NOMO-1 treated with DMSO at 0.1 percent for 48 hours (cell line): ENCODE data around the gene BLOC1S6.
"Not testable (repeated sequence)": the region's sequence is repeated elsewhere in the genome, so short reads cannot be mapped to it uniquely, and the experiment has no call there.

Experiments used
- DNase-seq: peaks from one replicate; lab custom pipeline; 2025; ENCODE audit not compliant: unreplicated experiment; lab: John Stamatoyannopoulos, UW

BLOC1S6 gene

DNA sequence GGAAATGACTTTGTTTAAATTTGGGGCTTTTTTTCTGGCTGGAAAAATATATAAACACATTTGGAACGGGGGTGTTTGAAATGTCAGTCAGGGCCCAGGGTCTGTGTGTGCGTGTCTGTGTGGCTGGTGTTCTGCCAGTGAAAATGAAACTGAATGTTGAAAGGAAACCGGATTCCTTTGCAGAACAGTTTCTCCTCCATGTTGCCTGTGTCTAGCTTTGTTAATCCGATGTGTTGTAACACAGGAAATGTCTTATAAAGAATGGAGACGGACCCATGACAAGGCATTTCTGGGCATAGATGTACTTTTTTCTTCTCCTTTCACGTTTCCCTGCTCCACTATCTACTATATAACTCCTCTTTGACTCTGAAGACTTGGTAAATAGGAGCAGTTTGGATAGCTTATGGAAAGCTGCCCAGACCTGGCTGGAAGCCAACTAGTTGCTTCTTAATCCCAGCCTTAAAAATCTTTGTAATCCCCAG lies 50.4 kb downstream of the BLOC1S6 start:
- peak; percentile 98 for DNase-seq

DNA sequence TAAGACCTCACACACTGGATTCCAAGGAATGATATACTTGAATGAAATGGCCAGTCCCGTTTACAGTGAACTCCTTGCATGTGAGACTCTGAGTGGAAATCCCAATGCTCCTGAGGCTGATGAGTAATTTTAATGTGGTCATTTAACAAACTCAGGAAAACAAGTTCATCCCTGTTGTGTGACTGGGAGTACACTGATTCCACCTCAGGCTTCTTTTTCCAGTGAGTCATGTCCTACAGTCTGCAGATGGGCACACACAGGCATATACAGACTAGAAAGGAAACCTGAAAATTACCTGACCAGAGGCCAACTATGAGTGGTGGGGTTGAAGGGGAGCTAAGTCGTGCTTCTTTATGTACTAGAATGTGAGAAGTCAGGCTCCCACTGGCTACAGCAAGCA lies 53.4 kb downstream of the BLOC1S6 start:
- no peak for DNase-seq

DNA sequence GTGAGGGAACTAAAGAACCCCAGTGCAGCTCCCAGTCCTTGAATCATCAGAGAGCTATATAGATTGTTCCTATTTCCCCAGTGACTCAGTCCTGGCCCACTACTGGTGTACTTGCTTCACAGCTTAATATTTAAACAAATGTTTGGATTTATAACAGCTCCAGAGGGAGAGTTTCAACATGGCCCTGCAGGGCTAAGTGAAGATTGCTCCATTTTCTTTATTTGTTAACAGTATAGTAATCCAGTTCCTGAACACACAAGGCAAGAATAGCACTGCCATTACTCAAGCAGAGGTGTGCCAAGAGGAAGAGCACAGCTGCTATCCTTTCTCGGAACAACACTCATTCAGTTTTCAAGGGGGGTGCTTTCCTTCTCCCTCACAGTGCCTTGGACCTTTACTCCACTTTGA lies 54.2 kb downstream of the BLOC1S6 start:
- peak; percentile 84 for DNase-seq

DNA sequence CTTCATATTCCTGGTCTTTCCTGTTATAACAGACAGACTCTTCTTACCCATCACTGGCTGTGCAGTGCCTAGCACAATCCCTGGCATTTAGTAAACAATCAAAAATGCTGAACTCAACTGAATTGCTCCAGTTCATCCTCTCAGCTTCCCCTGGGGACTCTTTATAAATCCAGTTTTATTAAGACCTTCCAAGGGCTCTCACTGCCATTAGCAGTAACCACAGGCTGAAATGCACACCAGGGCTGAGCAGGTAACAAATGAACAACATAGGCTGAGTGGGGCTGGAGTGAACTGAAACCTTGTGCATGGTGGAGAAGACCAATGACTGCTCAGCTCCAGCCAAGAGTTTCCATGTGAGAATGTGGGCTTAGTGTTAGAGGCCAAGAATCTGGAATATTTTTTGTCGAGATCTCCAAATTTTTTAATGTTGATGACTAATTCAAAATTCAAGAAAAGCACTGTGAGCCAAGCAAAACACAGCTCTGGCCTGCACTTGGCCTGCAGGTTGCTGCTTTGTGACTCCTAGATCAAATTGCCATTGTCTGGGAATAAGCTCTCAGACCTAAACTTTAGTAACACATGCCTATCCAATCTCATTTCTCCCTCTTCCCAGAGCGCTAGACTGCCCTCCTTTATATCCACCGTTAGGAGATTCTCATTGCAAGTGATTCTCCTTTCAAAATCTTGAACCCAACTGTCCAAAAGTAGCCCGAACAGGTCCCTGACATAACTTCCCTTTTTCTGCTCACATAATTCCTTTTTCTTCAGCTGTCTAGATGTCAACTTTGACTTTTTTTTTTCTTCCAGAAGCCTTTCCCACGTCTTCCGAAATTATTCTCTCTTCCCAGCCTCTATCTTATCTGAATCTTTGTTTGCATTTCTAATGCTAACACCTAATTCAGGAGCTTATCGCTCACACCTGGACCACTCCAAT lies 55.1 kb downstream of the BLOC1S6 start:
- DNase-seq, result peak; percentile 4

DNA sequence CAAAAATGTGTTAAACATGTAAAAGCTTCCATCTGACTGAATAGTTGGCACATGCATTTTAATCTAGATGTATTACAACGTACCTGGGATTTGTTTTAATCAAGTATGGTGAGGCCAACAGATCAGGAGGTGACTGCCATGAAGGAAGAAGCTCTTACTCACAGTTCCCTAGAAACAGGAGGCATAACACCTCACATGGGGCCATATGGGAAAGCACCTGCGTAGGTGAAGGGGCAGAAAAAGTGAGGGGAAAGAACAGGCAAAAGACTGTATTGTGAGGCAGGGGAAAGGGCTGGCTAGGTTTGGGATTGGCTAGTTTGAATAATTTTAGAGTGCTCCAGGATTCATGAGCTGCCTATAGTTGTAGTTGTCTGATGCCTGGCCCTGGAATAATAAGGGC lies 57.3 kb downstream of the BLOC1S6 start:
- no peak for DNase-seq

DNA sequence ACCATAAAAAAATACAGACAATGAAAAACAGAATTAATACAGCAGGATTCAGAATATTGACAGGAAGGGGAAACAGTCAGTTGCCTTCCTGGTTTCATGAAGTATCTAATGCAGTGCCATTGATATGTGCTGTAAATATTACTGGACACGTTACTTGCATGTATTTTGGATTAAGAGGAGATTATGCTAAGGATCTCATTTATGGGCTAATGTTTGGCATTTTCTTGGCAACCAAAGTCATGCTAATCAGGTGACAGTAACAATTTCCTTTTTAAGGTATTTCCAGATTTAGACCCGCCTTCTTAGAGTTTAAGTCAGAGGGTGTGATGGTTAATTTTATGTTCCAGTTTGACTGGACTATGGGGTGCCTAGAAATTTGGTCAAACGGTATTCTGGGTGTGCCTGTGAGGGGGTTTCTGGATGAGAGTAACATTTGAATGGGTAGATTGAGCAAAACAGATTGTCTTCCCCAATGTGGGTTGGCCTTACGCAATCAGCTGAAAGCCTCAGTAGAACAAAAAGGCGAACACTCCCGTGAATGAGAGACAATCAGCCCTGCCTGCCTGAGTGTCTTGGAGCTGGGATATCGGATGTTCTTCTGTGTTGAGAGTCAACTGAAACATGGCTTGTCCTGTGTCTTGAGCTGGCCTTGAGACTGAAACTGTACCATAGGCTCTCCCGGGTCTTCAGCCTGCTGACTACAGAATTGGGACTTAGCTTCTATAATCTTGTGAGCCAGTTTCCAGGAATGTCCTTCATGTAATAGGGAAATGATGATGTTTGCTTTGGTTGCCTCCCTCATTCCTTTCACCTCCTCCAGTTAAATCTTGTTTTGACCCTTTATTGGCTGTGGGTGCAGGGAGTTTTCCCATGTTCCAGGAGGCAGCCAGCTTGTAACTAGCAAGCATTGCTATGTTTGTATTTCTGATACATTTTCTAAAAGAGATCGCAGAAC lies 58.1 kb downstream of the BLOC1S6 start:
- DNase-seq, result peak; percentile 51

DNA sequence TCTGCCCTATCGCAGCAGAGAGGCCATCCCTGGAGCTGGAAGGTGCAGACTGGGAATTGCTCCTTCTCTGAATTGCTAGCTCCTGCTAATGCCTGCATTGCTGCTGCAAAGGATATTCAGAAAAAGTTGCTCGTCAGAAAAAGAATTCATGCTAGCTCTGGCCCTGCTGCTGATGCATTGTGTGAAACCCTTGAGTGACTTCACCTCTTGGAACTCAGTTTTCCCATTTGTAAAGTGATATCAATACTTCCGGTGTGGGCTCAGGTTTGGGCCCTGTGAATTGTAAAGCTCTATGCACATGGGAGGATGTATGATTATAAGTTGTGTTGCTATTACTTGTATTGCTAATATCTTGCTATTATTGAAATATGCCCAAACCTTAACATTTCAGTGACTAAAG lies 59.0 kb downstream of the BLOC1S6 start:
- no peak for DNase-seq

DNA sequence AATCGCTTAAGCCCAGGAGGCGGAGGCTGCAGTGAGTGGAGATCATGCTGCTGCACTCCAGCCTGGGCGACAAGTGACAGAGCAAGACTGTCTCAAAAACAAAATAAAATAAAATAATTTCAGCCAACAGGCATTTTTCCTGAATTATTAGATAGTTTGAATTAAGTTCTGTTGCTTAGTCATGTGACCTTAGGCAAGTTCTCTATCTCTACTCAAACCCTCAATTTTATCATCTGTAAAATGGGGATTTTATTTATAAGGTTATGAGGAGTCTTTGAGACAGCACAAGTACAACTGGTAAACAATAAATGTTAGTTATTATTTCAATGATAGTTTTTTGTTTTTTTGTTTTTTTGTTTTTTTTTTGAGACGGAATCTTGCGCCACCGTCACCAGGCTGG lies 60.6 kb downstream of the BLOC1S6 start:
- no peak for DNase-seq

DNA sequence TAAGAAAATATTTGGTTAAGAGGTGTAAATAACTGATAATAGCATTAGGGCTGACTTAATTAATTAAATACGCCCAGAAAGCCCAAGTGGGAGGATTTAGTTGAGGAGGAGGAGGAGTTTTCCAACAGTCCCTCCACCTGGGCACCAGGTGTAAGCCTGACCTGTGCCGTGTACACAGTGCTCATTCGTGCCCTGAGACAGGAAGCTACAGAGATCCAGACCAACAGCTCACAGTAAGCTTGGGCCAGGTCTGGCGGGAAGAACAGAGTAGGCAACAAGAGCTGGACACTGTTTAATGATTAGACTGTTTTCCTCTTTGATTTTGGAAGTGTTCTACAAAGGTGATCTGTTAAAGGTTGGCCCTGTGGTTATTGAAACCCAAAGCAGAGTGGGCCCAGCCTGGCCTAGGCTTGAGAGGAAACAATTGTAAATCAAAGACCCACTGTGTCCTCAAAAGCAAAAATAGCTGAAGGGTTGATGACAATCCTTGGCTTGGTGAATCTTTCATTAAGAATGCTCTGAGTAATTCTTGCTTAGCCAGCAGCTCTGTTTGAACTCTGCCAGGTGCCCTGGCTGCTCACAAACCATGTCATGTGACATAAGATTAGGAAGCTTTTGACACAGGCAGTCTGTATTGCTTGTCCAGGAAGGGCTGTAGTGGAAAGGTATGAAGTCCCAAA lies 61.5 kb downstream of the BLOC1S6 start:
- DNase-seq, result no peak

DNA sequence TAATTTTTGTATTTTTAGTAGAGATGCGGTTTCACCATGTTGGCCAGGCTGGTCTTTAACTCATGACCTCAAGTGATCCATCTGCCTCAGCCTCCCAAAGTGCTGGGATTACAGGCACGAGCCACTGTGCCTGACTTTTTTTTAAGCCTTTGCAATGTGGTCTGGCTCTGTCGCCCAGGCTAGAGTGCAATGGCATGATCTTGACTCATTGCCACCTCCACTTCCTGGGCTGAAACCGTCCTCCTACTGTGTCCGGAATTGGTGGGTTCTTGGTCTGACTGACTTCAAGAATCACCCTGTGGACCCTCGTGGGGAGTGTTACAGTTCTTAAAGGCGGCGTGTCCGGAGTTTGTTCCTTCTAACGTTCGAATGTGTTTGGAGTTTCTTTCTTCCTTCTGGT lies 62.8 kb downstream of the BLOC1S6 start:
- DNase-seq, result not testable (repeated sequence)

DNA sequence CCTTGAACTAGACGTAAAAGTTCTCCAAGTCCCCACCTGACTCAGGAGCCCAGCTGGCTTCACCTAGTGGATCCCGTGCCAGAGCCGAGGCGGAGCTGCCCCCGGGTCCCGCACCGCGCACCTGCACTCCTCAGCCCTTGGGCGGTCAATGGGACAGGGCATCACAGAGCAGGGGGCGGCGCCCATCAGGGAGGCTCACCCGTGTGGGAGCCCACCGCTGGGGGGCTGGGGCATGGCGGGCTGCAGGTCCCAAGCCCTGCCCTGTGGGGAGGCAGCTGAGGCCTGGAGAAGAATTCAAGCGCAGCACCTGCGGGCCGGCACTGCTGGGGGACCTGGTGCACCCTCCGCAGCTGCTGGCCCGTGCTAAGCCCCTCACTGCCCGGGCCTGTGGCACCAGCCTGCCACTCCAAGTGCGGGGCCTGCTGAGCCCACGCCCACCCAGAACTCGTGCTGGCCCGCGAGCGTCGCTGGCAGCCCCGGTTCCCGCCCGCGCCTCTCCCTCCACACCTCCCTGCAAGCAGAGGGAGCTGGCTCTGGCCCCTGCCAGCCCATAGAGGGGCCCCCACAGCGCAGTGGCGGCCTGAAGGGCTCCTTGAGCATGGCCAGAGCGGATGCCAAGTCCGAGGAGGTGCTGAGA lies 63.8 kb downstream of the BLOC1S6 start:
- DNase-seq, result no peak

DNA sequence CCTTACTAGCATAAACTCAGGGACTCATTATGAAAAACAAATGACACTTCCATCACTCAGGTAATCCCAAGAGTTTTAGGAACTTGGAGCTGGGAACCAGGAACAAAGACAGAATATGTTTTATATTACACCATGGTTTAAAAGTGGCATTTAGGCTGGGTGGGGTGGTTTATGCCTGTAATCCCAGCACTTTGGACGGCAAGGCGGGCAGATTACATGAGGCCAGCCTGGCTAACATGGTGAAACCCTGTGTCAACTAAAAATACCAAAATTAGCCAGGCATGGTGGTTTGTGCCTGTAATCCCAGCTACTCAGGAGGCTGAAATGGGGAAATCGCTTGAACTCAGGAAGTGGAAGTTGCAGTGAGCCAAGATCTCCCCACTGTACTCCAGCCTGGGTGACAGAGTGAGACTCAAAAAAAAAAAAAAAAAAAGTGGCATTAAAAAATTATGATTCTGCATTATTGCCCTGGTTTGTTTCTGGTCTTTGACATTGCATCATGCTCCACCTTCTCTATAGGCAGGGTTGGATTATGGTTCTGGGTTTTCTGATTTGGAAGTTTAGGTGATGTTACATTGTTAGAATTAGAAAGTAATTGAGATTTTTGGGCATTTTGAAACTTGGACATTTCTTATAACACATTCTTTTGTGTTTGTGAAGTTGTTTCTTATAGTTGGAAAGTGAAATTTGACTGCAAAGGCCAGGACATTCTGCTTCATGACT lies 66.7 kb downstream of the BLOC1S6 start:
- peak; percentile 54 for DNase-seq

DNA sequence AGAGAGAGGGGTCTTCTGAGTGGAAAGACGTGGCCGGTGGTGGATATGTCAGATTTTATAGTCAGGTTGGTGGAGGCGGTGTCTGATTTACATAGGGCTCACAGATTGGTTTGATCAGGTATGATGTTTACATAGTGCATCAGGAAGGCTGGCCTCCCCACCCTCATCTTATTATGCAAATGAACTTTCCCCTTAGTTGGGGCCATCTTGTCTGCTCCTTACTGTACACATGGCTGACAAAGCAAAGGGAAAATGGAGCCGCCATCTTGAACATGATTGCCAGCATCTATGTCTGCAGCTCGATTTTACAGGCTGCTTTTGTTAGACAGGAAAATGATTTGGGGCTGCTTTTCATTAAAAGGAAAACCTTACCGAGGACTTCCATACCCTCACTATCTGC lies 67.6 kb downstream of the BLOC1S6 start:
- DNase-seq, result no peak

DNA sequence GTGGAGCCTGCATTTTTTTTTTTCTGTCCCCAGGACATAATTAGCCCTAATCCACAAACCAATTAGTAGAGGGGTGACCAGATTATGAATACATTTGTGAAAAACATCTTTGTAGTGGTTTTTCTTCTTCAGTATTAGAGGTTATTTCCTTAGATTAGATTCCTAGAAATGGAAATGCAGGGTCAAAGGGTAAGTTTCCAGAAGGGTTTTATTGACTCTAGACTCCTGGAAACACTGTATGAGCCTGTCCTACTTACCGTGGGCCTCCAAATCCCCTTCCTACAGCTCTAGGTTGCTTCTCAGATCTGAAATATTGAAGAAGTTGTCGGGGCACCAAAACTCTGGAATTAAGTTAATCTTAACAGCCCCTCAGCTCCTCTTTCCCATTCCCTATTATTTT lies 70.1 kb downstream of the BLOC1S6 start:
- DNase-seq, result no peak

DNA sequence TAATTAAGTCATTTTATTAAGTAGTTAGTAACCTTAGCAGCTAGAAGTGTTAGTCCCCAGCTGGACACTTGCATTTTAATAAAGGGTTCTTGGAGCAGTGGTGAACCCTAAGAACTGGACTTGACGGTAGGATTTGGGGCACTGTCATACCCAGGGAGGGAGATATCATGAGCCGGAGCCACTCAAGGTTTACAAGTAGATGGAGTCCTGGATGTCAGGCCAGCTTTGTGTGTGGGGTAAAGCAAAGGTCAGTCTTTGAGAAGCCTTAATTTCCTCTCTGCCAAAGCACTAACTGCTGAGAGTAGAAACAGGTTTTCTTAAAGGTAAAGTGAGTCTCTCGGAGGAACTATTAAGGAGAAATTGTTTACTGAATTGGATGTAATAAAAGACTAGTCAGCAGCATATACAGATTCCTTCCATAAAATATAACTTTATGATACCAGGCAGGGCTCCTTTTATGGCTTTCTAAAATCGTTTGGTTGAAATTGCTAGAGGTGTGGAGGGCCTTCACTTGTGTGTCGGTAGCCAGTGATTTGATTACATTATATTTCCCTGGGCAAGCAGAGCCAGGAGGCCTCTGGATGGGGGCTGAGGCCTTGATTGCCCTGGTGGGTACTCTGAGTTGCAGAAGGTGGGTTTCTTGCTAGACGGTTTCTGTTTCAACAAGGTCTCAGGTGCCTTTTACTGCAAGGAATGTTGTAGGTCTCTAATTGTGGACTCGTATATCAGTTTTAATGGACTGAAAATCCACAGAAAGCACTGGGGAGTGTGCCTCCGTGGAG lies 70.8 kb downstream of the BLOC1S6 start:
- no peak for DNase-seq
